ENCODE results near the gene HELZ2.

HELZ2 gene

GRCh38 chr20:63555661-63556381 lies 18.2 kb downstream of the HELZ2 start:
- TF ChIP-seq SIN3A (IDR thresholded peaks at IDR 0.05; ENCODE audit: borderline replicate concordance, insufficient read depth, low read length) (no peak), POLR2AphosphoS5 (IDR thresholded peaks at IDR 0.05; ENCODE audit: low read depth, low read length) (no peak), FOXP2 (optimal IDR thresholded peaks at IDR 0.05; ENCODE audit: borderline replicate concordance, extremely low read depth, extremely low read length, insufficient read depth) (no peak), TAF1 (IDR thresholded peaks at IDR 0.05; ENCODE audit: borderline replicate concordance, insufficient read depth, low read length) (no peak)
- TF ChIP-seq, protein P1, sequence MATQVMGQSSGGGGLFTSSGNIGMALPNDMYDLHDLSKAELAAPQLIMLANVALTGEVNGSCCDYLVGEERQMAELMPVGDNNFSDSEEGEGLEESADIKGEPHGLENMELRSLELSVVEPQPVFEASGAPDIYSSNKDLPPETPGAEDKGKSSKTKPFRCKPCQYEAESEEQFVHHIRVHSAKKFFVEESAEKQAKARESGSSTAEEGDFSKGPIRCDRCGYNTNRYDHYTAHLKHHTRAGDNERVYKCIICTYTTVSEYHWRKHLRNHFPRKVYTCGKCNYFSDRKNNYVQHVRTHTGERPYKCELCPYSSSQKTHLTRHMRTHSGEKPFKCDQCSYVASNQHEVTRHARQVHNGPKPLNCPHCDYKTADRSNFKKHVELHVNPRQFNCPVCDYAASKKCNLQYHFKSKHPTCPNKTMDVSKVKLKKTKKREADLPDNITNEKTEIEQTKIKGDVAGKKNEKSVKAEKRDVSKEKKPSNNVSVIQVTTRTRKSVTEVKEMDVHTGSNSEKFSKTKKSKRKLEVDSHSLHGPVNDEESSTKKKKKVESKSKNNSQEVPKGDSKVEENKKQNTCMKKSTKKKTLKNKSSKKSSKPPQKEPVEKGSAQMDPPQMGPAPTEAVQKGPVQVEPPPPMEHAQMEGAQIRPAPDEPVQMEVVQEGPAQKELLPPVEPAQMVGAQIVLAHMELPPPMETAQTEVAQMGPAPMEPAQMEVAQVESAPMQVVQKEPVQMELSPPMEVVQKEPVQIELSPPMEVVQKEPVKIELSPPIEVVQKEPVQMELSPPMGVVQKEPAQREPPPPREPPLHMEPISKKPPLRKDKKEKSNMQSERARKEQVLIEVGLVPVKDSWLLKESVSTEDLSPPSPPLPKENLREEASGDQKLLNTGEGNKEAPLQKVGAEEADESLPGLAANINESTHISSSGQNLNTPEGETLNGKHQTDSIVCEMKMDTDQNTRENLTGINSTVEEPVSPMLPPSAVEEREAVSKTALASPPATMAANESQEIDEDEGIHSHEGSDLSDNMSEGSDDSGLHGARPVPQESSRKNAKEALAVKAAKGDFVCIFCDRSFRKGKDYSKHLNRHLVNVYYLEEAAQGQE (IDR thresholded peaks at IDR 0.05; ENCODE audit: insufficient read depth in 1 of 2, low read depth in 2 of 2, low read length in 2 of 2), result no peak

DNA sequence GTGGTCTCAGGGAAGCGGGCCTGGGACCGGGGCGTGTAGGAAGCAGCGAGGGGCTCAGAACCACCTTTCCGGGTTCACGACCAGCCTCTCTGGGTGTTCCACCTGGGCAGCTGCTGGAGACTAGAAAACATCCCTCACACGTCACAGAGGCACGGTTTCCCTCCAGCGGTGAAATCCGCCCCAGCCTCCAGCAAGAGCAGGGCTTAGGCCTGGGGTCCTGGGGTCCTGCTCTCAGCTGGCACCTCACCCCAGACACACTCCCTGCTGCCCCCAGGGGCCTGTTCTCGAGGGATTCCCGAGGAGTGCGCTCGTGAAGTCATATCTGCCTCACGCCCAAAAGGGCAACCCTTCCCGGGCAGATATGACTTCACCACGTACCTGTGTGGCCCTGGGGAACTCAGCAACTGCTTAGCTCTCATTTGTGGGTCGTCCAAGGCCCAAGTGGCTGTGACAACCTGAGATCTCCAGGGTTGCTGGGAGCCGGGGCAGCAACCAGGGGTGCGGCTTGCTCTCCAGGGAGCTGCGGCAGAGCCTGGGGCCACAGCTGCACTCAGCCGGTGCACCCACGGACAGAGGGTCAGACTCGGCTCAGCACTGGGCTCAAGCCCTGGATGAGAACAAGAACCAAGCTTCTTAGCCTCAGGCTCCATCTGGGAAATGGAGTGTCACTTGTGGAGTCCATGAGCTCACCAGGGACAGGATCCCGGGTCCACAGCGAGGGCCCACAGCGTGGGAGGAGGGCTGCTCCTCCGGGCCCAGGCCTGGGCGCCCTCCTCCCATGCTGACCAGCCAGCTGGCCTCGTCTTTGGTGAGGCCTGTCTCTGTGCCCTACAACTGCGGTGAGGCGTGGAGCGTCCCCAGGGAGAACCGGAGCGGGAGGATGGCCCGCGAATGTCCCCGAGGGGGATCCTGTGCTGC lies 19.4 kb downstream of the HELZ2 start:
- no peak for TF ChIP-seq FOXP2 (optimal IDR thresholded peaks at IDR 0.05; ENCODE audit: borderline replicate concordance, extremely low read depth, extremely low read length, insufficient read depth)
- no peak for TF ChIP-seq TAF1 (IDR thresholded peaks at IDR 0.05; ENCODE audit: borderline replicate concordance, insufficient read depth, low read length)
- TF ChIP-seq POLR2AphosphoS5 (IDR thresholded peaks at IDR 0.05; ENCODE audit: low read depth, low read length), result no peak
- TF ChIP-seq, protein P1 (IDR thresholded peaks at IDR 0.05; ENCODE audit: insufficient read depth in 1 of 2, low read depth in 2 of 2, low read length in 2 of 2), result no peak
- TF ChIP-seq SIN3A (IDR thresholded peaks at IDR 0.05; ENCODE audit: borderline replicate concordance, insufficient read depth, low read length), result no peak

- TF ChIP-seq, protein P1 (IDR thresholded peaks at IDR 0.05; ENCODE audit: insufficient read depth in 1 of 2, low read depth in 2 of 2, low read length in 2 of 2), result no peak
- TF ChIP-seq FOXP2 (optimal IDR thresholded peaks at IDR 0.05; ENCODE audit: borderline replicate concordance, extremely low read depth, extremely low read length, insufficient read depth) (no peak), SIN3A (IDR thresholded peaks at IDR 0.05; ENCODE audit: borderline replicate concordance, insufficient read depth, low read length) (no peak), TAF1 (IDR thresholded peaks at IDR 0.05; ENCODE audit: borderline replicate concordance, insufficient read depth, low read length) (no peak), POLR2AphosphoS5 (IDR thresholded peaks at IDR 0.05; ENCODE audit: low read depth, low read length) (no peak)
Observed at GRCh38 chr20:63553933-63554290, 20.1 kb downstream of the HELZ2 start, which contains the start of gene FNDC11. Gene FNDC11 (plus strand): TSS chr20:63554159. CDS start chr20:63555664, 1,505 bp downstream.

GRCh38 chr20:63553251-63553932 lies 20.6 kb downstream of the HELZ2 start:
- TF ChIP-seq POLR2AphosphoS5 (IDR thresholded peaks at IDR 0.05; ENCODE audit: low read depth, low read length), result no peak
- no peak for TF ChIP-seq SIN3A (IDR thresholded peaks at IDR 0.05; ENCODE audit: borderline replicate concordance, insufficient read depth, low read length)

All from PFSK-1 (cell line).